H9 (cell line): ENCODE data around the gene TBXA2R. TPM values are rescaled to one million over a fixed set of nuclear protein-coding genes. Genes with fewer than 3 reads are reported as not detected.

Source experiments
- DNase-seq: peaks from one replicate; pipeline ENCODE4 v3.0.0-alpha.2; 2017
- H2AFZ ChIP-seq: one replicate; pipeline ENCODE4 v1.6.1; 2013; ENCODE audit warnings: mild to moderate bottlenecking, low read length, control low read depth, moderate library complexity
- H2AK5ac ChIP-seq: 2 replicates; pipeline ENCODE4 v1.6.1; 2013; ENCODE audit warnings: low read length, control low read depth, mixed read lengths; ENCODE audit not compliant: insufficient read length
- H2BK120ac ChIP-seq: one replicate; pipeline ENCODE4 v1.6.1; 2013; ENCODE audit warnings: low read depth, mild to moderate bottlenecking, low read length, control low read depth, inconsistent platforms; ENCODE audit not compliant: poor library complexity, severe bottlenecking
- H2BK12ac ChIP-seq: 2 replicates; pipeline ENCODE4 v1.6.1; 2013; ENCODE audit warnings: low read length, control low read depth, mixed read lengths, low read depth; ENCODE audit not compliant: insufficient read length
- H2BK15ac ChIP-seq: 2 replicates; pipeline ENCODE4 v1.6.1; 2013; ENCODE audit warnings: low read depth, low read length, control low read depth
- H2BK20ac ChIP-seq: one replicate; pipeline ENCODE4 v1.6.1; 2013; ENCODE audit warnings: low read depth, mild to moderate bottlenecking, low read length, control low read depth, inconsistent platforms; ENCODE audit not compliant: poor library complexity, severe bottlenecking
- H2BK5ac ChIP-seq: 2 replicates; pipeline ENCODE4 v1.6.1; 2013; ENCODE audit warnings: low read length, control low read depth, mixed read lengths; ENCODE audit not compliant: insufficient read length
- H3K14ac ChIP-seq: 2 replicates; pipeline ENCODE4 v1.6.1; 2013; ENCODE audit warnings: low read length, control low read depth; ENCODE audit not compliant: insufficient read depth
- H3K18ac ChIP-seq: 2 replicates; pipeline ENCODE4 v1.6.1; 2013; ENCODE audit warnings: low read depth, mild to moderate bottlenecking, mixed read lengths, low read length, control low read depth; ENCODE audit not compliant: insufficient read length
- H3K23ac ChIP-seq: 2 replicates; pipeline ENCODE4 v1.6.1; 2013; ENCODE audit warnings: low read length, control low read depth, mixed read lengths, low read depth; ENCODE audit not compliant: insufficient read length
- H3K23me2 ChIP-seq: 2 replicates; pipeline ENCODE4 v1.6.1; 2013; ENCODE audit warnings: low read depth, mild to moderate bottlenecking, mixed read lengths, low read length, control low read depth; ENCODE audit not compliant: insufficient read length, poor library complexity, severe bottlenecking
- H3K27ac ChIP-seq: 2 replicates; pipeline ENCODE4 v1.5.1; 2013; ENCODE audit warnings: low read length, control low read depth, mixed read lengths, low read depth; ENCODE audit not compliant: insufficient read length
- H3K27me3 ChIP-seq: 2 replicates; pipeline ENCODE4 v1.6.1; 2013; ENCODE audit warnings: low read length, control low read depth, inconsistent platforms; ENCODE audit not compliant: insufficient read depth
- H3K4ac ChIP-seq: 2 replicates; pipeline ENCODE4 v1.6.1; 2013; ENCODE audit warnings: low read depth, mild to moderate bottlenecking, control low read depth, inconsistent platforms, low read length, moderate library complexity
- H3K4me1 ChIP-seq: 2 replicates; pipeline ENCODE4 v1.6.1; 2013; ENCODE audit warnings: low read length, control low read depth, inconsistent platforms; ENCODE audit not compliant: insufficient read depth
- H3K4me2 ChIP-seq: 2 replicates; pipeline ENCODE4 v1.6.1; 2013; ENCODE audit warnings: low read length, control low read depth, mixed read lengths; ENCODE audit not compliant: insufficient read length, insufficient read depth
- H3K56ac ChIP-seq: 2 replicates; pipeline ENCODE4 v1.6.1; 2013; ENCODE audit warnings: low read depth, mild to moderate bottlenecking, mixed read lengths, low read length, control low read depth; ENCODE audit not compliant: insufficient read length
- H3K79me1 ChIP-seq: 2 replicates; pipeline ENCODE4 v1.6.1; 2013; ENCODE audit warnings: low read depth, mild to moderate bottlenecking, moderate library complexity, low read length, control low read depth, inconsistent platforms; ENCODE audit not compliant: insufficient read depth, poor library complexity, severe bottlenecking
- H3K79me2 ChIP-seq: 2 replicates; pipeline ENCODE4 v1.6.1; 2013; ENCODE audit warnings: low read length, control low read depth, inconsistent platforms; ENCODE audit not compliant: insufficient read depth
- H3K9ac ChIP-seq: 2 replicates; pipeline ENCODE4 v1.6.1; 2013; ENCODE audit warnings: low read length, control low read depth, mixed read lengths; ENCODE audit not compliant: insufficient read length; ENCODE audit errors: extremely low read depth
- H3K9me3 ChIP-seq: one replicate; pipeline ENCODE4 v1.6.1; 2013; ENCODE audit warnings: low read depth, low read length, inconsistent platforms; ENCODE audit not compliant: control insufficient read depth
- H3T11ph ChIP-seq: one replicate; pipeline ENCODE4 v1.6.1; 2013; ENCODE audit warnings: mild to moderate bottlenecking, low read length, control low read depth, inconsistent platforms
- H4K20me1 ChIP-seq: one replicate; pipeline ENCODE4 v1.6.1; 2013; ENCODE audit not compliant: control insufficient read depth, insufficient read length, insufficient read depth
- H4K5ac ChIP-seq: 2 replicates; pipeline ENCODE4 v1.6.1; 2013; ENCODE audit warnings: low read depth, mild to moderate bottlenecking, mixed read lengths, low read length, control low read depth; ENCODE audit not compliant: insufficient read length
- H4K8ac ChIP-seq: replicated peaks from 2 replicates; pipeline ENCODE4 v1.6.1; 2013; ENCODE audit warnings: low read length, control low read depth, mixed read lengths, low read depth; ENCODE audit not compliant: insufficient read length
- H4K91ac ChIP-seq: 2 replicates; pipeline ENCODE4 v1.6.1; 2013; ENCODE audit warnings: low read depth, mild to moderate bottlenecking, moderate library complexity, mixed read lengths, low read length, control low read depth; ENCODE audit not compliant: insufficient read length
- H3K27ac Mint-ChIP-seq, 3 experiments: 2 replicates in 2 of 3; 3 replicates in 1 of 3; pipeline ENCODE4 v1.8.0; 2020 to 2021; ENCODE audit warnings: mixed read lengths in 3 of 3, mild to moderate bottlenecking in 1 of 3, moderate library complexity in 1 of 3
- H3K27me3 Mint-ChIP-seq: 2 replicates; pipeline ENCODE4 v1.8.0; 2021; ENCODE audit warnings: low read depth, mild to moderate bottlenecking, moderate library complexity, mixed read lengths
- H3K36me3 Mint-ChIP-seq, 3 experiments: 2 replicates in 2 of 3; 3 replicates in 1 of 3; pipeline ENCODE4 v1.8.0; 2020 to 2021; ENCODE audit warnings: low read depth in 3 of 3, mixed read lengths in 3 of 3; ENCODE audit not compliant: insufficient read depth in 1 of 3
- H3K4me1 Mint-ChIP-seq, 2 experiments: 2 replicates each; pipeline ENCODE4 v1.8.0; 2020; ENCODE audit warnings: mixed read lengths in 2 of 2
- H3K4me3 Mint-ChIP-seq, 2 experiments: 2 replicates in 1 of 2; 3 replicates in 1 of 2; pipeline ENCODE4 v1.8.0; 2020 to 2021; ENCODE audit warnings: mild to moderate bottlenecking in 2 of 2, mixed read lengths in 2 of 2, moderate library complexity in 1 of 2
- H3K9me3 Mint-ChIP-seq, 2 experiments: 2 replicates in 1 of 2; 3 replicates in 1 of 2; pipeline ENCODE4 v1.8.0; 2020; ENCODE audit warnings: mild to moderate bottlenecking in 2 of 2, mixed read lengths in 2 of 2, moderate library complexity in 1 of 2
- WGBS: extraction: QIAGEN DNeasy Blood & Tissue Kit; methylation state at CpG from one replicate; pipeline ENCODE4 v1.1.7; 2013; ENCODE audit warnings: missing lambda C conversion rate, low lambda C conversion rate, mixed read lengths; ENCODE audit not compliant: insufficient read length; ENCODE audit errors: extremely low coverage; 5-methylcytosine and 5-hydroxymethylcytosine counted together
- total RNA-seq: library from RNA; stranded (reverse); gene quantifications from 2 replicates; pipeline ENCODE4 v1.2.1, GENCODE V29; 2021
- TF ChIP-seq, protein P1 (sequence below): fragments of 200-600 bp; sonication (generic); conservative IDR thresholded peaks from 3 replicates; pipeline ENCODE4 v1.8.0; 2021; ENCODE audit warnings: antibody characterized with exemption, mild to moderate bottlenecking

Gene TBXA2R
- total RNA-seq, 1 experiment from 2014 or later: 0.63 TPM

DNA sequence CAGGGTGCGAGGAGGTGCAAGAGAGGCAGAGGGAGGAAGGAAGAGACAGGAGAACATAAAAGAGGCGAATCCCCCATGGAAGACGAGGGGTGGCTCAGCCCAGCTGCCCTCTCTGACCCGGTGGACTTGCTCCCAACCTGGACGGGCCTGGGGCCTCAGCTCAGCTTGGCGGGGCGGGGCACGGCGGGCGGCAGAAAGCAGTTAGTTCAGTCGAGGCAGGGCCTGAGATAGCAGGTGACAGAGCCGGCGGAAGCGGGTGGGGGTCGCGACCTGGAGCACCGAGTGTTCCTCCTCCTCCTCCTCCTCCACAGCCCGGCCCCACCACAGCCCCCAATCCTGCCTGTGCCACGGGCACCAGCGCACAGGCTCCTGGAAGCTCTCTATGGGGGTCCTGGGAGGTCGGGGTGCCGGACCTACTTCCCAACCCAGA lies 26.9 kb upstream of the TBXA2R start:
- Histone ChIP-seq H3K18ac (no peak overlapping the region), H3K4me2 (no peak overlapping the region), H3K79me1 (no peaks in the 10 kb centered on the region), H3K79me2 (no peaks in the 10 kb centered on the region), H3K23me2 (no peaks in the 10 kb centered on the region), H3K14ac (no peak overlapping the region), H2AFZ (no peak overlapping the region), H3K9me3 (no peaks in the 10 kb centered on the region), H2BK12ac (no peak overlapping the region), H2BK15ac (no peak overlapping the region), H3K9ac (no peak overlapping the region), H3K56ac (no peak overlapping the region), H3T11ph (no peak overlapping the region), H4K91ac (no peak overlapping the region), H4K20me1 (no peaks in the 10 kb centered on the region), H3K4ac (no peak overlapping the region), H3K27me3 (no peaks in the 10 kb centered on the region), H3K23ac (no peak overlapping the region), H2BK5ac (no peak overlapping the region), H2BK120ac (no peak overlapping the region), H2AK5ac (no peak overlapping the region), H3K27ac (no peak overlapping the region), H3K4me1 (no peaks in the 10 kb centered on the region), H4K5ac (no peak overlapping the region), H4K8ac (no peak overlapping the region), H2BK20ac (no peak overlapping the region)
- no peak overlapping the region for H3K4me3 Mint-ChIP-seq
- H3K36me3 Mint-ChIP-seq: peaks cover 2 to 10% (median 10%) of the 10 kb centered on the region in 3 experiments; a peak in 6 of 7 replicates
- no peaks in the 10 kb centered on the region for H3K27me3 Mint-ChIP-seq
- WGBS: no CpG with 5 or more reads among the region's 22 CpGs
- DNase-seq: no peak
- H3K27ac Mint-ChIP-seq: no peak overlapping the region
- TF ChIP-seq, protein P1, sequence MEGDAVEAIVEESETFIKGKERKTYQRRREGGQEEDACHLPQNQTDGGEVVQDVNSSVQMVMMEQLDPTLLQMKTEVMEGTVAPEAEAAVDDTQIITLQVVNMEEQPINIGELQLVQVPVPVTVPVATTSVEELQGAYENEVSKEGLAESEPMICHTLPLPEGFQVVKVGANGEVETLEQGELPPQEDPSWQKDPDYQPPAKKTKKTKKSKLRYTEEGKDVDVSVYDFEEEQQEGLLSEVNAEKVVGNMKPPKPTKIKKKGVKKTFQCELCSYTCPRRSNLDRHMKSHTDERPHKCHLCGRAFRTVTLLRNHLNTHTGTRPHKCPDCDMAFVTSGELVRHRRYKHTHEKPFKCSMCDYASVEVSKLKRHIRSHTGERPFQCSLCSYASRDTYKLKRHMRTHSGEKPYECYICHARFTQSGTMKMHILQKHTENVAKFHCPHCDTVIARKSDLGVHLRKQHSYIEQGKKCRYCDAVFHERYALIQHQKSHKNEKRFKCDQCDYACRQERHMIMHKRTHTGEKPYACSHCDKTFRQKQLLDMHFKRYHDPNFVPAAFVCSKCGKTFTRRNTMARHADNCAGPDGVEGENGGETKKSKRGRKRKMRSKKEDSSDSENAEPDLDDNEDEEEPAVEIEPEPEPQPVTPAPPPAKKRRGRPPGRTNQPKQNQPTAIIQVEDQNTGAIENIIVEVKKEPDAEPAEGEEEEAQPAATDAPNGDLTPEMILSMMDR: no peak
- H3K4me1 Mint-ChIP-seq: no peaks in the 10 kb centered on the region
- H3K9me3 Mint-ChIP-seq: no peaks in the 10 kb centered on the region; a peak in 1 of 5 replicates
